Smooth muscle cell (in vitro differentiated cells): ENCODE data around the gene SETD7. TPM values are rescaled to one million over a fixed set of nuclear protein-coding genes. Genes with fewer than 3 reads are reported as not detected.

ENCODE experiments used
- DNase-seq: peaks from one replicate; lab custom pipeline; 2025; ENCODE audit not compliant: unreplicated experiment; lab: John Stamatoyannopoulos, UW
- H2AFZ ChIP-seq: fragments of 200-600 bp; sonication (generic); 2 replicates; pipeline ENCODE4 v1.6.0; 2016; ENCODE audit warnings: antibody characterized with exemption, low read depth, mild to moderate bottlenecking
- H3F3A ChIP-seq: fragments of 200-600 bp; sonication (generic); 2 replicates; pipeline ENCODE4 v1.6.0; 2017; ENCODE audit warnings: antibody characterized with exemption, low read depth
- H3K27ac ChIP-seq: fragments of 200-600 bp; sonication (generic); 2 replicates; pipeline ENCODE4 v1.5.1; 2016; ENCODE audit warnings: low read depth, mild to moderate bottlenecking
- H3K27me3 ChIP-seq: fragments of 200-600 bp; sonication (generic); 2 replicates; pipeline ENCODE4 v1.6.1; 2016; ENCODE audit warnings: low read depth, mild to moderate bottlenecking
- H3K36me3 ChIP-seq: fragments of 200-600 bp; sonication (generic); 2 replicates; pipeline ENCODE4 v1.5.1; 2016; ENCODE audit warnings: low read depth
- H3K4me1 ChIP-seq: fragments of 200-600 bp; sonication (generic); 2 replicates; pipeline ENCODE4 v1.5.1; 2016; ENCODE audit warnings: low read depth
- H3K4me2 ChIP-seq: fragments of 200-600 bp; sonication (generic); 2 replicates; pipeline ENCODE4 v1.6.0; 2016; ENCODE audit warnings: mild to moderate bottlenecking
- H3K4me3 ChIP-seq: fragments of 200-600 bp; sonication (generic); 2 replicates; pipeline ENCODE4 v1.5.1; 2016; ENCODE audit warnings: mild to moderate bottlenecking
- H3K79me2 ChIP-seq: fragments of 200-600 bp; sonication (generic); 2 replicates; pipeline ENCODE4 v1.6.0; 2016; ENCODE audit warnings: low read depth, mild to moderate bottlenecking
- H3K9ac ChIP-seq: fragments of 200-600 bp; sonication (generic); 2 replicates; pipeline ENCODE4 v1.6.0; 2016; ENCODE audit warnings: low read depth
- H3K9me3 ChIP-seq: fragments of 200-600 bp; sonication (generic); replicated peaks from 2 replicates; pipeline ENCODE4 v1.5.1; 2016; ENCODE audit warnings: low read depth
- H4K20me1 ChIP-seq: fragments of 200-600 bp; sonication (generic); 2 replicates; pipeline ENCODE4 v1.6.0; 2016; ENCODE audit warnings: low read depth
- WGBS: methylation state at CpG from one replicate; pipeline ENCODE4 v1.1.7; 2016; ENCODE audit warnings: low lambda C conversion rate; 5-methylcytosine and 5-hydroxymethylcytosine counted together
- polyA plus RNA-seq: library from polyadenylated mRNA; unstranded; fragments of >200 nt; fragmentation: Nextera tagmentation; extraction: Ambion mirVana; gene quantifications from 2 replicates; pipeline ENCODE4 v1.2.1, GENCODE V29; 2016
- total RNA-seq: library from RNA; depleted of rRNA; stranded (reverse); fragments of >200 nt; gene quantifications from 2 replicates; pipeline ENCODE4 v1.2.3, GENCODE V29; 2014
- TF ChIP-seq, protein P1 (sequence below): fragments of 200-600 bp; sonication (generic); IDR thresholded peaks from 2 replicates; pipeline ENCODE4 v1.5.1; 2017; ENCODE audit warnings: borderline replicate concordance, mild to moderate bottlenecking, antibody characterized with exemption; ENCODE audit not compliant: insufficient read depth, poor library complexity, severe bottlenecking

The SETD7 gene
- total and polyA plus RNA-seq, 2 experiments from 2014 or later: 8.5 to 34.2 TPM

DNA sequence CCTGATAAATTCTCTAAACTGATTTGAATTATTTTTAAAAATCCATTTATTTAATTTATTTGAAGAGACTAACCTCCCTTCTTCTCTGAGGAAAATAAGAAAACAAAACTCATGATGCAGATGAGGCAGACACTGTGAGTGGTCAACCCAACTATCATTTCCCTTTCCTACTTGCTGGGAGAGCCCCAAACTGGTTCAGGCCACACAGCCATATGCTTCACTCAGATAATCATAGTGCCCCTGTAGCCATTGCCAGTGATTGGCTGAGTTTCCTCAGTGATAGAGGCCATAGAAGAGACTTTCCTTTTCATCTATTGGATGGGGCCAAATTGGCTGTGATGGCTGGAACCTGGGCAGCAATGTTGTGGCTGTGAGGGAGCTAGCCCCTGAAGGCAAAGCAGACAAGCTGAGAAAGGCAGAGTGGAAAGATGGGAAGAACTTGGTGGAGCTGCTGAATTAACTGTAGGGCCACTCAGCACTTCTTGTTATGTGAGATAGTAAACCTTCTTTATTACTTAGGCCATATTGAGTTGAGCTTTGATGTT is 52.3 kb downstream of the SETD7 start:
- no peak overlapping the region for H3K4me3 ChIP-seq
- H3K4me1 ChIP-seq: no peaks in the 10 kb centered on the region
- TF ChIP-seq, protein P1, sequence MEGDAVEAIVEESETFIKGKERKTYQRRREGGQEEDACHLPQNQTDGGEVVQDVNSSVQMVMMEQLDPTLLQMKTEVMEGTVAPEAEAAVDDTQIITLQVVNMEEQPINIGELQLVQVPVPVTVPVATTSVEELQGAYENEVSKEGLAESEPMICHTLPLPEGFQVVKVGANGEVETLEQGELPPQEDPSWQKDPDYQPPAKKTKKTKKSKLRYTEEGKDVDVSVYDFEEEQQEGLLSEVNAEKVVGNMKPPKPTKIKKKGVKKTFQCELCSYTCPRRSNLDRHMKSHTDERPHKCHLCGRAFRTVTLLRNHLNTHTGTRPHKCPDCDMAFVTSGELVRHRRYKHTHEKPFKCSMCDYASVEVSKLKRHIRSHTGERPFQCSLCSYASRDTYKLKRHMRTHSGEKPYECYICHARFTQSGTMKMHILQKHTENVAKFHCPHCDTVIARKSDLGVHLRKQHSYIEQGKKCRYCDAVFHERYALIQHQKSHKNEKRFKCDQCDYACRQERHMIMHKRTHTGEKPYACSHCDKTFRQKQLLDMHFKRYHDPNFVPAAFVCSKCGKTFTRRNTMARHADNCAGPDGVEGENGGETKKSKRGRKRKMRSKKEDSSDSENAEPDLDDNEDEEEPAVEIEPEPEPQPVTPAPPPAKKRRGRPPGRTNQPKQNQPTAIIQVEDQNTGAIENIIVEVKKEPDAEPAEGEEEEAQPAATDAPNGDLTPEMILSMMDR: no peak
- no peaks in the 10 kb centered on the region for H3K9me3 ChIP-seq
- no peaks in the 10 kb centered on the region for H4K20me1 ChIP-seq
- H3K27ac ChIP-seq: no peak overlapping the region
- no peaks in the 10 kb centered on the region for H3K79me2 ChIP-seq
- peaks cover 4% of the 10 kb centered on the region for H3K36me3 ChIP-seq
- H3K27me3 ChIP-seq: no peaks in the 10 kb centered on the region
- no peak for DNase-seq
- no peak overlapping the region for H3K9ac ChIP-seq
- no peak overlapping the region for H2AFZ ChIP-seq
- no peak overlapping the region for H3K4me2 ChIP-seq
- H3F3A ChIP-seq: no peaks in the 10 kb centered on the region

DNA sequence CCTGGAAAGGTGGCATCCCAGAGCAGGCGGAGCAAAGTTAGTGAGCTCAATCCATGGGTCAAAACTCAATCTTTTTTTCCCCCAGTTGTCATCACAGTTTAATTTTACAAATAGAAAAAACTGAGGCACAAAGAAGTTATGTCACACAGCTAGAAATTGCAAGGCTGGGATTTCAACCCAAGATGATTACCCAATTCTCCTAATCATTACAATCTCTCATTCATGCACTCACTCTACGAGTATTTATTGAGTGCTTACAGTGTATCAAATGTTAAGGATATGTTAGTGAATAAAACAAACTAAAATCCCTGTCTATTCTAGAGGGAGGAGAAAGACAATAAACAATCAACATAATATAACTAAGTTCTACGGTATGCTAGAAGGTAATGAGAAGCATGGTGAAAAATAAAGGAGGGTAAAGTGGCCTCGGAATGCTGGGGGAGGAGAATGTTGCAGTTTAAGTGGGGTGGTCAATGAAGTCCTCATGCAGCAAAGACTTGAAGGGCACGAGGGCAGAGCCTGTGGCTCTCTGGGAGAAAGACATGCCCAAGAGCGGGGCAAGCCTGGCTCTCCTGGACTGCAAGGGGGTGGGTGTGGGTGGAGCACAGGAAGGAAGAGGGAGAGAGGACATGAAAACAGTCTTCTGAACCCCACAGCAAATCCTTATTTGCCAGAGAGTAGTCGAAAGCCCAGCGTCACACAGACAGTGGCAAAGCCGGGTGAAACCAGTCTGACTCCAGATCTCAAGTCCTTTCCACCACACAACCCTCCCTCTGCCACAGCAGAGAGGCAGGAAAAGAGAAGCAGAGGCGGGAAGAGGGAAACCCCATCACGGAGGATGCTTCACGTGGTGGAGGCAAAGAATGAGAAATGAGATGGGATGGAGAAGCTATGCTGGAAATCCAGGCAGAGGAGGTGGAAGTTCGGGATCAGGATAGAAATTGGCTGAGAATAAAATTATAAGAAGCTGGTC is 53.8 kb downstream of the SETD7 start:
- H2AFZ ChIP-seq: no peak overlapping the region

DNA sequence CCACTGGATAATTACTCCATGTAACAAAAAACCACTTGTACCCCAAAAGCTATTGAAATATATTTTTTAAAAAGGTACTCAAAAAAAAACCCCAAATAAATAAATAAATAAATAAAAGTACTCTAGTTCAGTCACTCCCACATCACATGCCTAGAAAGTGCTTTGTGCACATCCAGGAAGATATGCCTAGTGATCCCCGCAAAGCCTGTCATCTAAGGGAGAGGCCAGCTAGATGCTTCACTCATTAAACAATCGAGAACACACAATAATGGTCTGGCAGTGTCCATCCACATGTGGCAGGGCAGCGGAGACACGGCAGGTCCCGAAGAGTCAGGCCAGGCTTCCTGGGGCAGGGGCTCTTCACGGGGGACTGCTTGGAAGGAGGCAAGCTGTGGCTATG is 54.5 kb downstream of the SETD7 start:
- no peaks in the 10 kb centered on the region for H3K36me3 ChIP-seq
- H3K79me2 ChIP-seq: no peaks in the 10 kb centered on the region
- no peak overlapping the region for H3K4me3 ChIP-seq
- H3K4me1 ChIP-seq: no peaks in the 10 kb centered on the region
- H3K9me3 ChIP-seq: no peaks in the 10 kb centered on the region
- no peak overlapping the region for H3K27ac ChIP-seq
- no peaks in the 10 kb centered on the region for H4K20me1 ChIP-seq
- H2AFZ ChIP-seq: no peak overlapping the region
- TF ChIP-seq, protein P1: no peak
- WGBS: 86% methylated on average over 6 of the region's 6 CpGs
- no peak overlapping the region for H3K4me2 ChIP-seq
- DNase-seq: no peak
- no peak overlapping the region for H3K9ac ChIP-seq
- no peaks in the 10 kb centered on the region for H3F3A ChIP-seq
- H3K27me3 ChIP-seq: no peaks in the 10 kb centered on the region

More for the DNA sequence above, 53.8 kb downstream of the SETD7 start:
- Histone ChIP-seq H3K9ac (no peak overlapping the region), H4K20me1 (no peaks in the 10 kb centered on the region), H3K36me3 (peaks cover 2% of the 10 kb centered on the region), H3K27me3 (no peaks in the 10 kb centered on the region), H3F3A (no peaks in the 10 kb centered on the region), H3K4me1 (no peaks in the 10 kb centered on the region), H3K9me3 (no peaks in the 10 kb centered on the region), H3K4me3 (no peak overlapping the region), H3K27ac (no peak overlapping the region), H3K4me2 (no peak overlapping the region), H3K79me2 (no peaks in the 10 kb centered on the region)
- DNase-seq: no peak
- TF ChIP-seq, protein P1: no peak
- 77% methylated on average over 13 of the region's 13 CpGs for WGBS
